Stimulated activated CD4-positive, alpha-beta T cell treated with anti-CD3 and anti-CD28 coated beads, Interleukin-12 subunit alpha, Interleukin-12 subunit beta, amount 100 ng/mL, for 4 hours (primary cell): ENCODE measurements around the gene ITGA5.
A peak's percentile ranks its signal among the peaks of the same experiment; 100 is the strongest.

Source experiments
- DNase-seq: peaks from one replicate; pipeline ENCODE4 v3.0.0-alpha.2; 2020

Gene ITGA5

DNA sequence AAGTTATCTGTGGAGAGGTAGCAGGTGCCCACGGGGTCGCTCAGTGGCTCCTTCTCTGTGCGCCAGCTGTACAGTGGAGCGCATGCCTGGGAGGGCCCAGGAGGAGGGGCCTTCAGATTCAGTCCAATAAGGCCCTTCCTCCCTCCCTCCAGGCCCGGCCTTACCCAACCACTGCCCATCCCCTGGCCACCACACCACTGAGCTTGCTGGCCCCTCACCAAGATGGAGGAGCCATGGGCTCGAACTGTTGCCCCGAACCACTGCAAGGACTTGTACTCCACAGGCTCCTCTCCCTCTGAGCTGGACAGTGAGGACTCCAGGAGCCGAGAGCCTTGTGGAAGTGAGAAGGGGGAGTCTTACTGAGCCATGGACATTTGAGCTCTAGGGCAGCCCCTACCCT, 9.8 kb downstream of the ITGA5 start:
- no peak for DNase-seq

DNA sequence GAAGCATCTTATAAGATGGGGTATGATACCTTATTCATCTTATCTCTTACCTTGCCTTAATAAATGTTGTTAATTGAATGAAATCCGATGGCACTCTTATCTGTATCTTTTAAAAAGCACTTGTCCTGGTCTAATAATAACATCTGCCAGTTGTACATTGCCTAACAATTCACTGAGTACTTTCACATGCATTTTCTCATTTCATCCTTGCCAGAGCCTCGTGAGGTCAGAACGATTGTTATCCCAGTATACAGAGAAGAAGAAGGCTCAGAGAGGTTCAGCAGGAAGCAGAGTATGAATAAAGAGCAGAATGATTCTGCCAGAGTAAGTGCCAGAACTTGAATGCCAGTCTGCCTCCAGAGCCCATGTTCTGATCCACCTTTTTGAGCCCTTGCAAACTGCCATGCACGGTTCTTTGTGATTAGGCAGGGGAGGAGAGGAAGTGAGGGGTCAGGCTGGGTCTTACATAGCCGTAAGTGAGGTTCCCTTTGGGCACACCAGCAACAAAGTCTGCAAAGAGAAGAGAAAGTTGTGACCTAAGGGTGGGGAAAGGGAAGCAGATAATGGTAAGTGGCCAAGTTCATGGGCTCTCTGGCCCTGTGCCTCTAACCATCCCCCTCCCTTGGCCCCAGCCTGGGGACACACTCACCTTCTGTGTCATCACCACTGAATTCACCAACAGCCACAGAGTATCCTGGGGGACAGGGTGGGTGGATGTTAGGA, 11.7 kb downstream of the ITGA5 start:
- DNase-seq, result no peak

DNA sequence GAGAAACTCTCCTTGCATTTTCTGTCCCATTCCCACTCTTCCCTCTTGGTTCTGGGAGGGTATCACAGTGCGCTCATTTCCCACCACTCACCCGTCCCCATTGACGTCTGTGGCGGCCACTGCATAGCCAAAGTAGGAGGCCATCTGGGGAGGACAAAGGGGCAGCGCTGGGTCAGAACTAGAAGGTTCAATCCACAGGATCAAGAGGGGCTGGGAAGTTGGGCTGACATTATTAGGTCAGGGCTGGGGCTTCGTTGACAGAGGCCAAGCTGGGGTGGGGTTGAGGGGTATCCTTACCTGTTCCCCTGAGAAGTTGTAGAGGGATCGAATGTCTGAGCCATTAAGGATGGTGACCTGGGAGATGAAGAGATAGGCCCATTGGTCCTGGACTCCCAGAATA, 13.5 kb downstream of the ITGA5 start:
- no peak for DNase-seq

DNA sequence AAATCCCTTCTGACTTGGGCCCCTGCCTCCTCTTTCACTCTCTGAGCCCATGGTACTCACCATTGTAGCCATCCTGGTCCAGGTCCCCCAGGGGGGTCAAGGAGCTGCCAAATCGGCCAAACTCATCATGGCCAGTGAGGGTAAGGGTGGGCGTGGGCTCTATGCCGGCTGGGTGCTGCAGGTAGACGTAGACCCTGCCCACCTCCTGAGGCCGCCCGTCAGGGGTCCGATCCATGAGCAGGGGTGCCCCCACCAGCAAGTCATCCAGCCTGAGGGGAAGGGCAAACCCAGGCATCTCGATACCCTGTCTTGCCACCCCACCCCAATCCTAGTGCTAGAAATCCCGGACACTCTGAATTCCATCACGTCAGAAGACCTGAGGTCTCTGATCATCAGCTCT, 14.0 kb downstream of the ITGA5 start:
- DNase-seq, result no peak

DNA sequence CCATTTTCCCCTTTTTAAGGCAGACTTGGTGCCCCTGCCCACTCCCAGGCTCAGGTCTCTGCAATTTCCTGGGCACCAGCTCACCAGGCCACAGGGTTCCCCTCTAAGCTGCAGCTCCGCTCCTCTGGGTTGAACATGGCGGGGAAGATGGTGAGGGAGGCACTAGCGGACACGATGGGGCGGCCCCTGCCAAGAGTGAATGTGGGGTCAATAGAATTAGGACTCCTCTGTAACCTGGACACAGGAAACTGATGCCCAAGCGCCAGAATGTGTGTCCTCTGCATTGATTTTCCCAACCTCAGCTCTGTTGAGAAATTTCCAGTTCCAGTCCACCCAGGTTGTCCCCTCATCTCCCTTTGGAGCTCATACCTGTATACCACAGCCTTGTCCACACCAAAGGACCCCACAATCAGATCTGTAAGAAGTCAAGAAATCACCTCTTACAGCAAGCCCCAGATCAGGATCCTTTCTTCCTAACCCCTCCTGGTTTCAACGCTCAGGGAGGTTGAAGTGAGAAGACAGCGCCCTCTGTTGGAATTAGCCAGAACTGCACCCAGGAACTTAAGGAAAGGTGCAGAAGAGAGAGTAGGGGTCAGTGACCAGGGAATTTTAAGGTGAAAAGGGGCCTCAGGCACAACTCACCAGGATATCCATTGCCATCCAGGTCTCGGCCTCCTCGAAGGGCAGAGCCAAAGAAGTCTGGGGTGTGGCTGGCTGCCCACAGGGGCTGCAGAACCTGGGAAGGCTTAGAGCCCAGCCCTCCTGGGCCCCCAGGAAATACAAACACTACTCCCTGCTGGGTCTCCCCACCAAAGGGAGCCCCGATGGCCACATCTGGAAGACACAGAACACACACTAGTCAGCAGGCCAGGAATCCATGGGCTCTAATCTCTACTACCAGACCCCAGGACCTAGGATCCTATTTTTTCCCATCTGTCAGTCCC, 14.7 kb downstream of the ITGA5 start:
- peak; percentile 59 for DNase-seq

DNA sequence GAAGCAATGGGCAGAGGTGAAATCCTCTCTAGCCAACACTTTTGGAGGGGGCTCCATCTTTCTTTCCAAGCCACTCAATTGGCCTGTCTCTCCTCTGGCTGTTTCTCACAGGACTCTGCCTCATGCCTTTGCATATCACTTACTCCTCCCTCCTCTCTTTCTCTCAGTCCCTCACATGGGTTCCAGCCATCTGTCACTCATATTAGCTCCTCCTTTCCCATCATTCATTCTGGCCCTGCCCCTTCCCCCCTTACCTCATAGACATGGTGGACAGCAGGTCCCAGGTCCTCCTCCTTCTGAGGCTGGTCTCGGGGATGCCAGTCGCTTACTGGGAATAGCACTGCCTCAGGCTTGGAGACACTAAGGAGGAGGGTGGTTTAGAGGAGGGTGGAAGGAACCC, 17.9 kb downstream of the ITGA5 start:
- DNase-seq, result no peak

DNA sequence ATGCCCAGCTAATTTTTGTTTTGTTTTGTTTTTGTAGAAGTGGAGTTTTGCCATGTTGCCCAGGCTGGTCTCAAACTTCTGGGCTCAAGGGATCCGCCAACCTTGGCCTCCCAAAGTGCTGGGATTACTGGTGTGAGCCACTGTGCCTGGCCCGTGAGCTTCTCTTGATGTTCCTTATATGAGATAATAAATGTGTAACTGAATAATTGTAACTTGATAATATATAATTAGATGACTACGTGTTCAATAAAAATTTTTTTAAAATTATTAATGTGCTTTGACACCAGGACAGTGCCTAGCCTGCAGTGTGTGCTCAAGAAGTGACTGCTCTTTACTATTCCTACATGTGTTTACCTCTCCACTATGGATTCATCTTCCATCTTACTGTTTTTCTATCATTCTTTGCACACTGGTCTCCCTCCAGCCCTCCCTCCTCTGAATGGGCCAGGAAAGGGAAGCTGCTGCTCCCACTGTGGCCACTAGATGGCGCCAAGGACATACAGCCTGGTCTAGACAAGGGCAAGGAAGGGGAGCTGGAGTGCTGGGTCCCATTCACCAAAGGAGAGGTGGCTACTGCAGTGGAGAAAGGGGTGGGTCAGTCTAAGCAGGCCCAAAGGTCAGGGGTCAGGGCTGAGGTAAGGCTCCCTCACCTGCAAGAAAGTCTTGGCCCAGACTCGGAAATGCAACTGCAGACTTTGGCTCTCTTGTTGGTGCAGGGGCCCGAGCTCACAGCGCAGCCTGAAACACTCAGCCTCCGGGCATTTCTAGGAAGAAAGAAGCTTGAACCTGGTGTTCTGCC, 19.9 kb downstream of the ITGA5 start:
- peak; percentile 85 for DNase-seq

DNA sequence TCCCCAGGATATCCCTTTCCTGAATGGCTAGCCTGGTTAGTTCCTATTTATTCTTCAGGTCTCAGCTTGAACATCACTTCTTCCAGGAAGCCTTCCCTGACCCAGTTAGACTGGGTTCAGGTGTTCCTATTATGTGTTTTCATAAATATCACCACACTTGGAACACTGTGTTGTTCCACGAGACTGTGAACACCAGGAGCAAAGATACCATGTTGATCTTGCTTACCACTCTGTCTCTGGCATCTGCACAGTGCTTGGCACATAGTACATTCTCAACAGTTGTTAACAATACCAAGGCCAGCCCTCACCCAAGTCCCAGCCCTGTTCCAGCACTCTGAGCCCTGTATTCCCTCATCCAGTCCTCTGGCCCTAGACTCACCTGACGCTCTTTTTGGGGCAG, 20.8 kb downstream of the ITGA5 start:
- no peak for DNase-seq

DNA sequence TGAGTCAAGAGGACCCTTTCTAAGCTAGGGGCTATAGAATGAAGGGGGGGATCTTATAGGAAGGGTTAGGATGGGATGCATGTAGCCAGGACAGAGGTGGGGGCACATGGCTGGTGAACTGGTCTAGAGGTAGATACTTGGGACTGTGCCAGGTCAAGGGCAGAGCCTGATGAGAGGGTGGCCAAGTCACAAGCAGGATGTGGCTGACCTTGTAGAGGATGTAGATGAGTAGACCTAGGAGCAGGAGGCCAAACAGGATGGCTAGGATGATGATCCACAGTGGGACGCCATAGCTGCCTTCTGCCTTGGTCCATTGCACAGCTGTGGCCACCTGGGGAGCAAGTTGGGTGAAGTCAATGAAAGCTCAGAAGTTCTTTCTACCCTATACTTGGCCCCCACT, 21.9 kb downstream of the ITGA5 start:
- DNase-seq, result no peak

DNA sequence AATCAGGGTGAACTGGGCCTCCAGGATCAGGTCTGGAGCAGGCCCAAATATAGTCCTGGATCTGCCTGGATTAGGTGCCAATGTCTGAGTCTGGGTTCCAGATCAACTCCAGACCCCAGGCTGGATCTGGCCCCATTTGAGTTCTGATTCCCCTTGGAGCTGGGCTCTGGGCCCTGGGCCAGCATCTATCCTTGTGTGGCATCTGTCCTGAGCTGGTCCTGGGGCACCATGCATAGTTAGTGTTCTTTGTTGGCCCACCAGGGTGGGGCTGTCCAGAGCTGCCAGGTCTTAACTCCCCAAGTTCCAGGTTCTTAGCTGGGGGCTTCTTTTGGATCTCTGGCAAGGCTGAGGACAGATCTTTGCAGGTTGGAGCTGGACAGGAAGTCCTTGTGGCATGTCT, 23.5 kb downstream of the ITGA5 start:
- DNase-seq, result no peak

DNA sequence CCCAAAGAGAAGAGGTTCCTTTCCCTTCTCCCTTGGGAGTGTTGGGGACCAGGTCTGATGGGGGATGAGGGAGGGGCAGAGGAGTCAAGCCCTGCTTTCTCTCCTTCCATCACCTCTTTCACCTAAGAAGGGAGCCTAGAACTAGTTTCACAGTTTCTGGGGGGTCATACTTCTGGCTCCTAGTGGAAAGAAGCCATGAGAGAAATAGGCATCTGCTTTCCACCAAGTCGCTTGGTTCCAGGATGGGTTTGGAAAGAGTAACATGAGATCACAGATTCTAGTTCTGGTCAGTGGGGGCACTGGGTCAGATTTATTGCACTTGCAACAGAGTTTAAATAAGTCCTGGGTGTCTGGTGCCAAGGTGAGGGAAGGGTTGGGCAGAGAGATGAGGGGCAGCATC, 24.1 kb downstream of the ITGA5 start:
- no peak for DNase-seq

DNA sequence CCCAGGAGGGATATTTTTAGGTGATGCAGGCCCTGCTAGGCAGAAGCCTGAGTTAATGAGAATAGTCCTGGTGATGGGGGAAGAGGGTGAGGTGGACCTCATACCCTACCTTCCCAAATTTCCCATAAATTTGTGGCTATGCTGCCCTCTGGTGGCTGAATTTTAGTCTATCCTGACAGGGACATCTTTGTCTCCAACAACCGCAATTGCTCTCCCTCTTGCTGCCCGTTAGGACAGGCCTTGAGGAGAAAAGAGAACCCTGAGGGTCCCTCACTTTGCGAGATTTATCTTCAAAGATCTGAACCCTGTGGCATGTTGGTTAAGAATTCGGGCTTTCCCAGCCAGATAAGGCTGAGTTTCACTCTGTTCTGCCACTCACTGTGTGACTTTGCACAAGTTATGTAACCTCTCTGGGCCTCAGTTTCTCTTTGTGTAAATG, 24.8 kb downstream of the ITGA5 start:
- peak; percentile 35 for DNase-seq

DNA sequence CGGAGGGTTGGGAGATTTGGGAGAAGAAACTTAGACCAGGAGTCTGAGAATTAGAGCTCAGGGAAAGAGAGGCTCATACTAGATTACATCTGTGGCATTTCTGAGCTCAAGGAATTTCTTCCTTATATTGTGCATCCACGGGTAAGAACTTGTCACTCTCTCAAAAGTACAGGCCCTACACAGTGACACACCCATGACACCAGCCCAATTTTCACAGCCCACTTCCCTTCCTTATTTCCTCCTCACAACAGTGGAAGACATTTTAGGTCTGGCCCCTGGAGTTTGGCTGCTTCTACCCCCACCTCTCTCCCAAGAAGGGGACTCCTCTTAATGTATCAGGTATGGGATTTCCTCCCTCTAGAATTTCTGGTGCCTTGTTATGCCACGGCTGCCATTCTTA, 25.3 kb downstream of the ITGA5 start:
- DNase-seq, result no peak

DNA sequence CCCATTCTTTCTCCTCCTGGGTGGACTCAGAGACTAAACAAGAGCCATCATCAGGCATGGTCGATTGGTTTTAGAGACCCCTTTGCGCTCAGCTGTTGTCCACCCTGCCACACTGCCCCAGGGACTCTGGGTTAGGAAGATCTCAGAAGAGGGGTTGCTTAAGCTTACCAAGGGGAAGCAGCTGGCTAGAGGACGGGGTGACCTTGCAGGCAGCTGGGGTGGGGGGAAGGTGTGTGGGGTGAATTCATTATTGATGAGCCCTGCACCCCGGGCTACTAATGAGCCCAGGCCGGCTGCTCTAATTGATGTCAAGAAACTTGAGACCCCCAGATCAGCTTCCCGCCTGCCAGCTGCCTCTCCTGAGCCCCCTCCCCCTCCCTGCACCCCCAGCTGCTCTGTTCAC, 25.9 kb downstream of the ITGA5 start:
- no peak for DNase-seq

DNA sequence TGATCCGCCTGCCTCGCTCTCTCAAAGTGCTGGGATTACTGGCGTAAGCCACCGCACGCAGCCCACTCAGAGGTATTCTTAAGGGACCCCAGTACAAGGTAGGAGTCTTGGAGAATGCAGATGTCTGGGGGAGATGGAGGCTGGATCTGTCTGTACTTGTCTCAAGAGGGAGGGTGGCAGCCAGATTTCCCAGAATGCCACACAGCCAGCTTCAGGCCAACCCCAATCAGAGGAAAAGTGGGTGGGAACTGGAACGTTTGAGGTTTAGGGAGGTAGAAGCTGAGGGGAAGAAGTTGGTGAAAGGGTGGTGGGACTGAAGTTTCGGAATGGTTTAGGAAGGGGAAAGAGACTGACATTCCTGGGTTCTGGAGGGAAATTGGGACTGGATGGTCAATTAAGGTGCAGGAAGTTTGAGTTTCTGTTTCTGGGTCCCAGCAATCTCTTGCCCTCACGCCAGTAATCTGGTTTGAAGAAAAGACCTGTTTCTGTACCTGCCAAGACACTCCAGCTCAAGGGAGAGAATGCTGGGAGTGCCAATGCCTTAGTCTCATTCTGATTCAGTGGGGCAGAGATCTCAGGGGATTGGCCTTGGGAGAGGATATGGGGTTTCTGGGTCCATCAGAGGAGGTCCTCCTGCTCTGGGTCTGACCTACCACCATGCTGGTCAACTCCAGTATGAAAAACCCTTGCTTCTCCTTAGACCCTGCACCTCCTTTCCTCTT, 26.4 kb downstream of the ITGA5 start:
- DNase-seq, result no peak

DNA sequence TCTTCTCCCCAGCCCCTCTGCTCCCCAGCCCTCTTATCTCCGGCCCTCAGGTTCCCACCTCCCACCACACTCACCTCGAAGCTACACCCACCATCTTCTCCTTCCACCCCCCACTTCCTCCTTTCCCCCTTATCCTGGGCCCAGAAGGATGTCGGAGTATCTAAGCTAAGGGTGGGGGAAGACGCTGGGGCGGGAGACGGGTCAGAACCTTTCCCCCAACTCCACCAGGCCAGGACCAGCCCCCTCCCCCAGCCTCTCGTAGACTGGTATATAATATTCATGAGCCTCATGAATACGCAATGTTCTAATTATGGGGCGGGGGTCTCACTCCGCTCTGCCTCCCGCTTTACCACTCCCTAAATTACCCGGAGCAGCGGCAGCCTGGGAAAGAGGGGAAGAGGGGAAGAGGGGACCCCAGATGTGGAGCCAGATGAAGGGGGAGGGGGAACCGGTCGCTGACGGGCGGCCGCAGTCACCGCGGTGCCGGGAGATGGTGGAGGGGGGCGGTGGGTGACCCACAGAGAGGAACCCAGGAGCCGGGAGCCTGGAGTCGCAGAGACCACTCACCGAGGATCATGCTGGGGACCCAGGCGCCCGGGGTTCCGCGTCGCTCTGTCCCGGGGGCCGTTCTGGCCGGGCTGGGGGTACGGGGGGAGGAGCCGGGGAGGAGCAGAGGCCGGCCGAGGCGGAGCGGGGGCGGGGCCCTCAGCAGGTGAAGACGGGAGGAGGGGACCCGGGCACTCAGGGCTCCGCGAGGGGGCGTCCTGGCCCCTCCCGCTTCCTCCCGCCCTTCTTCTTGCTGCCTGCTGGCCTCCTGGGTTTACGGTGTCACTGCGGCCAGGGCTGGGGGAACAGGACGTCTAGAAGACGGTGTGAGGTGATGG, 28.2 kb downstream of the ITGA5 start:
- DNase-seq, result peak; percentile 66

DNA sequence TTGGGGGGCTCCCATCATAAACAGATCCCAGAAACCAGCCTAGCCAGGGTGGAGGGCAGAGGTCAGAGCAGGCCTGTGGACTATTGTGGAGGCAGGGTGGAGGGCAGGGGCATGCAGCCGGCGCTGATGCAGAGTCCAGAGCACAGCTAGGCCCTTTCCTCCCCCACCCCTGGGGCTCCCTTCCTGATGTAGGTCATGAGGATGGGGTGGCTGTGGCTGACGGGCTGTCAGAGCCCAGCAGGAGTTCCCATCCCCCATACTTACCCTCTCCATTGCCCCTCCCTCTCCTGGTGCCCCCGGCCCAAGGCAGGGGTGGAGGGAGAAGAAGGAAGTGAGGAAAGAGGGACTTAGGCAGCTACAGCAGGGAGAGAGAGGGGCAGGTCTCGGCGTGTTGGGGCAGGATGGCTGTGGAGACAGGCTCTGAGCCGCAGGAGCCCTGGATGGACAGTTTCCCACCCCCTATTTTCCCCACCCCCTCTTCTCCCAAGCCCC, 28.8 kb downstream of the ITGA5 start:
- no peak for DNase-seq

DNA sequence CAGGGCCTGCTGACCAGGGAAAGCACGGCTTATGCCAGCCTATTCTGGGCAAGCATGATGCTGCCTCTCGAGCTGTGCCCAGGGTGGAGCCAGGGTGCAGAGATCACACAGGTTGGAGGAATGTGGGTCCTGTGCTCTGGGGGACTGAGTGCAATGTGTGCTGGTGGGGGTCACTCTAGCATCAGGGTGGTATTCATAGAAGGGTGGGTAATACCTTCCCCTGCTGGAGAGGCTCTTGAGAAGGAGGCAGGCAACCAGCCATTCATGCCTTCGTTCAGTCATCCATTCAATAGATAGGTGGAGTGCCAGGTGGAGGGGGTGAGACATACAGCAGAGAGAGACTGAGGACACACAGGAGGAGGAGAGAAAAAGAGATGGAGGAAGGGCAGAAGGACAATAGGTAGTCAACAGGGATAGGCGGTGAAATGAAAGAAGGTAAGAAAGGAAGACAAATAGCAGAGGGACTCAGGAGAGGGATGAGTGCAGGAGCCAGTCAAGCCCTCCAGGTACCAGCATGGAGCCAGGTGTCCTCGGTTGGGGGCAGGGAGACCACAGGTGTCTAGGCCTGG, 29.4 kb downstream of the ITGA5 start:
- DNase-seq, result no peak

DNA sequence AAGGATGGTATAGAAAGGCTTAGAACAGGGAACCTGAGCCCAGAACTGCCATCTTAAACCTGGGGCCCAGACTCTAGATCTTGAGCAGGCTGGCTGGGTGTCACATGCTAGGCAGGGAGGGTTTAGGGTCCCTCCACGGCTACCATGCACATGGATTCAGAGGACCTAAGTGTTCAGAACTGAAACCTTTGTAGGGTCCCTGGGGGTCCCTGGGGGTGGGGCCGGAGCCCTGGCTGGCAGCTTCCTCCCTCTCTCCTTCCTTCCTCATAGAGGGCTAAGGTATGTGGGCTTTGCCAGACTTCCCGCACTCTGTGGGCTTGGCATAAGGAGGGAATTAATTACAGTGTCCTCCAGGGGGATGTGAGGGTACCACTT, 29.9 kb downstream of the ITGA5 start:
- no peak for DNase-seq

DNA sequence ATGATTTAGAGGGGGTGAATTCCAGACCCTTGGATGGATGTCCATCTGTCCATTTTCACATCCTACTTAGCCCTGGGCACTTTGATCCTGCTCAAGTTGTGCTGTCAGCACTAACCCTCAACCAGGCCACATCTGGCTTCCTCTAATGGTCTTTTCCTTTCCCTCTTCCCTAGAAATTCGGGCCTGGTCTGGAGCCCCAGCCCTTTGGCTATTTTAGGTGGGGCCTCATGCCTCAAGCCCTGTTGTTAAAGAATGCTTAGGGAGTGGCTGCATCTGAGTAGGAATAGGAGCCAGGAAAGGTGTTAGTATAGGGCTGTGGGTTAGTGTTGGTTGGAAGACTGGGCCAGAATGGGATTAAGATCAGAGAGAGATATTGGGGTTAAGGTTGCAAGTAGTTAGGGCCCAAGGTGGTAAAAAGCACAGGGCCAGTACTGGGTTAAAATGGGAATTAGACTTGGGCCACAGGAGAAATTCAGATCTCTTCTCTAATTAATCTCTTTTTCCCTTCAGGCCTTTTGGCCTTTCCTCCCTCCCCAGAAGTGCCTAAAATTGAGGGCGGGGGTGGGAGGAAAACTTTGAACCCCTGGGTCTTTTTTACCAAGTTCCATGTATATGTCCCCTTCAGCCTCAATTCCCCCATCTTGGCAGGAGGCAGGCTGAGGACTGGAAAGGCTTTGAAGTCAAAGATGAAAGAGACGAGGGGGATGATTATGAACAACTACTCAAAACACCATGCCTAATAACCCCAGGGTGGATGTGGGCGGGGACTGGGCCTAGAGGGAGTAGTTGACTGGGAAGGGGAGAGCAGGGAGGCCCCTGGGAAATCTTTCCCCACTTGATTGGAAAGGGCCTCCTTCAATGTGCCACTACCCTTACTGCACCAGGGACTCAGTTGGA, 30.6 kb downstream of the ITGA5 start:
- no peak for DNase-seq
